Fibroblast of the aortic adventitia (primary cell): Measurements from ENCODE around the gene SCFD2. TPM values are rescaled to one million over a fixed set of nuclear protein-coding genes. Genes with fewer than 3 reads are reported as not detected.

Experiments
- DNase-seq: peaks from one replicate; pipeline ENCODE4 v3.0.0-alpha.2; 2010; ENCODE audit warnings: low read depth
- H3K4me3 ChIP-seq: 2 replicates; pipeline ENCODE4 v1.5.1; 2011; ENCODE audit warnings: low read depth, mild to moderate bottlenecking, control low read depth, low read length, moderate library complexity
- total RNA-seq: library from RNA; depleted of rRNA; stranded (reverse); fragments of >200 nt; gene quantifications from 2 replicates; pipeline ENCODE4 v1.2.3, GENCODE V29; 2012; ENCODE audit warnings: low replicate concordance
- TF ChIP-seq, protein P1 (sequence below): IDR thresholded peaks from 2 replicates; pipeline ENCODE4 v1.5.1; 2011; ENCODE audit warnings: mild to moderate bottlenecking, low read length, control low read depth, inconsistent platforms; ENCODE audit not compliant: insufficient read depth

The SCFD2 gene
- total RNA-seq, 1 donor = 69.2 TPM

GRCh38 chr4:53326535-53326934 lies 39.3 kb downstream of the SCFD2 start:
- H3K4me3 ChIP-seq = no peak overlapping the region
- no peak for DNase-seq
- TF ChIP-seq, protein P1, sequence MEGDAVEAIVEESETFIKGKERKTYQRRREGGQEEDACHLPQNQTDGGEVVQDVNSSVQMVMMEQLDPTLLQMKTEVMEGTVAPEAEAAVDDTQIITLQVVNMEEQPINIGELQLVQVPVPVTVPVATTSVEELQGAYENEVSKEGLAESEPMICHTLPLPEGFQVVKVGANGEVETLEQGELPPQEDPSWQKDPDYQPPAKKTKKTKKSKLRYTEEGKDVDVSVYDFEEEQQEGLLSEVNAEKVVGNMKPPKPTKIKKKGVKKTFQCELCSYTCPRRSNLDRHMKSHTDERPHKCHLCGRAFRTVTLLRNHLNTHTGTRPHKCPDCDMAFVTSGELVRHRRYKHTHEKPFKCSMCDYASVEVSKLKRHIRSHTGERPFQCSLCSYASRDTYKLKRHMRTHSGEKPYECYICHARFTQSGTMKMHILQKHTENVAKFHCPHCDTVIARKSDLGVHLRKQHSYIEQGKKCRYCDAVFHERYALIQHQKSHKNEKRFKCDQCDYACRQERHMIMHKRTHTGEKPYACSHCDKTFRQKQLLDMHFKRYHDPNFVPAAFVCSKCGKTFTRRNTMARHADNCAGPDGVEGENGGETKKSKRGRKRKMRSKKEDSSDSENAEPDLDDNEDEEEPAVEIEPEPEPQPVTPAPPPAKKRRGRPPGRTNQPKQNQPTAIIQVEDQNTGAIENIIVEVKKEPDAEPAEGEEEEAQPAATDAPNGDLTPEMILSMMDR = no peak

DNA sequence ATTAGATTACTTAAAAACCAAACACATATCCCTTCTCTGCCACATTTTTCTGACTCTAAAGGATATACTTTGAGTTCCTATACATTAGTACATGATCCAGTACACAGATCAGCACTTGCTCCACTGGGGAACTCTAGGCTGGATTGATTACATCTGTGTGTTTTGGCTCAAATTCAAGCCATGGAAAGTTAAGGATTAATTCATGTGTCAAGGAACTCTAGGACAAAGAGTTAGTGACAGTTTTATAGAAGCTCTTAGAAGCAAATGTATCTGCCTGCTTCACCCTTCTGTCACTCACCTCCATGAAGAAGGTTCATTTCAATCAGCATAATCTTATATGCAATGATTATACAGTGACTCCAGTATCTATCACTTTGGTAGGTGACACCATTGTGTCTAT lies 43.2 kb downstream of the SCFD2 start:
- DNase-seq = no peak
- TF ChIP-seq, protein P1 = no peak
- no peak overlapping the region for H3K4me3 ChIP-seq

DNA sequence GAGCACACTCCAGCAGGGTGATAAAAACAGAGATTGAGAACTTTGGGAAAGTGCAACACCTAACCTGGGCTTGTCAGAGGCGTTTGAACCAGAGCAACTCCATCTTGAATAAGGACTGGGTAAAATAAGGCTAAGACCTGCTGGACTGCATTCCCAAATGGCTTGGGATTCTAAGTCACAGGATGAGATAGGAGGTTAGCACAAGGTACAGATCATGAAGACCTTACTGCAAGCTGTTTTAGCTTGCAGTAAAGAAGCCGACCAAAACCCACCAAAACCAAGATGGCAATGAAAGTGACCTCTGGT lies 43.9 kb downstream of the SCFD2 start:
- TF ChIP-seq, protein P1 = no peak
- no peak for DNase-seq
- no peak overlapping the region for H3K4me3 ChIP-seq

- DNase-seq = peak; percentile 88
- TF ChIP-seq, protein P1 = no peak
- peak overlapping the region; percentile 14 for H3K4me3 ChIP-seq
Observed at GRCh38 chr4:53321151-53321983, 44.5 kb downstream of the SCFD2 start.

DNA sequence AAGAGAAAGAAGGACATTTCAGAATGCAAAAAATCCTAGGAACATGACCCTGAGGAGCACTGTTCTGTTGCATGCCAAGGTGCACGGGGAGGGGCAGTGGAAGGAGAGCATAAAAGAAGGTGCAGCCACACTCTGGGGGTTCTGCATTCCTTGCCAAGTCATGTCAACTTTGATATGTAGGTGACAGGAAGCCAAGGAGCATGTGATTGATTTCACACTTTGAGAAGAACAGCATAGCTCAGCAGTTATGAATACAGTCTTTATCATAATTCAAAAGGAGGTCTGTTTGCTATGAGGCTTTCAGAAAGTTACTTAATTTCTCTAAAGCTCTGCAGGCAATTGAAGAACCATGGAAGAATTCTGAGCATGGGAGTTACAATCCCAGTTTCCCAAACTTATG lies 50.6 kb downstream of the SCFD2 start:
- H3K4me3 ChIP-seq = no peak overlapping the region
- peak; percentile 41 for DNase-seq
- TF ChIP-seq, protein P1 = no peak

GRCh38 chr4:53314252-53314651 lies 51.6 kb downstream of the SCFD2 start:
- TF ChIP-seq, protein P1 = no peak
- H3K4me3 ChIP-seq = no peak overlapping the region

DNA sequence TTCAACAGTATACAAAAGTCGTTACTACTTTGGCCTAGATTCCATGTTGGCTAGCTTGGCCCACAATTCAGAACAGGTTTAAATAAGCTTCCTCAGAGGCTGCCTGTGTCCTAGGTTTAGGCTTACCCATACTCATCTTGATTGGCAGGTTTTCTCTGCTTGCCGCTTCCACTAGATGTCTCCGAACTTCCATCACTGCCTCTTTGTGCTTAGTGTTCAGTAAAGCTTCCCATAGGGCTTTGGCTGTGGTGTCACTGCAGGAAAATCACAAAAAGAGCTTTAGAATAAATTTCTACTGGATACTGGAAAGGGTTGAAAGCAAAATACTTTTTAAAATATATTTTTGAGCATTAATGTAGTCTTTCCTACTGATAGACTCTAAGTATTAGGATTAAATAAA lies 52.4 kb downstream of the SCFD2 start:
- H3K4me3 ChIP-seq = no peak overlapping the region
- TF ChIP-seq, protein P1 = peak; percentile 1
- peak; percentile 27 for DNase-seq

More at GRCh38 chr4:53314252-53314651, 51.6 kb downstream of the SCFD2 start:
- no peak for DNase-seq
